Large intestine (tissue), 3 donors: ENCODE data around the gene LRRC71. TPM values are rescaled to one million over a fixed set of nuclear protein-coding genes. Genes with fewer than 3 reads are reported as not detected.
"Not testable (repeated sequence)": the region's sequence is repeated elsewhere in the genome, so short reads cannot be mapped to it uniquely, and the experiment has no call there.

Experiments used
- DNase-seq, 2 donors: peaks; one replicate each; pipeline versions ENCODE4 v3.0.0 to v3.0.0-alpha.2; 2013
- H3K27ac ChIP-seq: one replicate; pipeline ENCODE4 v1.5.1; 2013; ENCODE audit warnings: low read length
- H3K27me3 ChIP-seq: 2 replicates; pipeline ENCODE4 v1.6.1; 2013; ENCODE audit warnings: low read length; ENCODE audit not compliant: control insufficient read depth, insufficient read depth
- H3K36me3 ChIP-seq: 2 replicates; pipeline ENCODE4 v1.6.1; 2013; ENCODE audit warnings: low read length; ENCODE audit not compliant: control insufficient read depth, insufficient read depth
- H3K4me1 ChIP-seq: one replicate; pipeline ENCODE4 v1.6.1; 2013; ENCODE audit warnings: low read length; ENCODE audit not compliant: control insufficient read depth, insufficient read depth
- H3K4me3 ChIP-seq: one replicate; pipeline ENCODE4 v1.5.1; 2013; ENCODE audit warnings: low read length
- H3K9me3 ChIP-seq: one replicate; pipeline ENCODE4 v1.6.1; 2013; ENCODE audit warnings: mild to moderate bottlenecking, low read depth, low read length, moderate library complexity; ENCODE audit not compliant: control insufficient read depth
- WGBS: methylation state at CpG from one replicate; pipeline ENCODE4 v1.1.5; 2013; ENCODE audit warnings: low lambda C conversion rate; ENCODE audit not compliant: insufficient coverage; 5-methylcytosine and 5-hydroxymethylcytosine counted together
- polyA plus RNA-seq: library from polyadenylated mRNA; unstranded; fragments of 120-200 nt; gene quantifications from one replicate; pipeline ENCODE4 v1.2.1, GENCODE V29; 2013

LRRC71 gene
- polyA plus RNA-seq, 1 donor: 0.28 TPM

- Histone ChIP-seq H3K4me3 (no peak overlapping the region), H3K4me1 (peaks cover 7% of the 10 kb centered on the region), H3K27me3 (peaks cover 76% of the 10 kb centered on the region), H3K36me3 (no peaks in the 10 kb centered on the region), H3K27ac (no peak overlapping the region), H3K9me3 (peaks cover 9% of the 10 kb centered on the region)
- WGBS: no CpG with 5 or more reads among the region's 7 CpGs
- DNase-seq: no peak
Observed at GRCh38 chr1:156921053-156921529, 659 bp downstream of the LRRC71 start.

DNA sequence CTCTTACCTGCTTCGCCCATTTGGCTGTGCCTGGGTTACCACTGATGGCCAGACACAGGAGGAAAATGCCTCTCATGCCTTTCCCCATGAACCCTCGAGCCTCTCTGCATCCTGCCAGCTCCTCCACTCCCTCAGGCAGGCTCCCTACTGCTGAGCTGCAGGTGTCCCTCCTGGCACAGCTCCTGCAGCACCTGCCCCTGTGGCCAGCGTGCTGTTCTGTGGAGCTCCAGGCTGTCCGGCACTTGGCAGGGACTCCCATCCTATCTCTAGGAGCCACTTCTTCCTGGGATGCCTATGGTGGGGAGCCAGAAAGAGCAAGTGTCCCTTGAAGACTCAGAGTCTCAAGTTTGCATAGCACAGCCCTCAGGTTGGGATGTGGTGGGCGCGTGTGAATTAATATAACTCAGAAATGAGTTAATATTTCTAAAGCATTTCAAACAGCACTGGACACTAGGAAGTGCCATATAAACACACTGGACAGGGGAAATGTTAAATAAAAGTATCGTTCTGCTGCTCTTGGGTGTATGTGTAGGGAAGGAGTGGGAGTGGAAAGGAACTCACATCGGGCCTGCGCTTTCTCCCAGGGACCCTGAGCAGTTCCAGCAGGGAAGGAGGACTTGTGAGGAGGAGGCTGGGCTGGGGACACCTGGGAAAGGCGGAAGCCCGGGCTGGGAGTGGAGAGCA is 2.7 kb downstream of the LRRC71 start:
- H3K36me3 ChIP-seq: no peaks in the 10 kb centered on the region
- WGBS: 0% methylated on average over 1 of the region's 11 CpGs
- H3K4me3 ChIP-seq: no peak overlapping the region
- no peak for DNase-seq
- peaks cover 11% of the 10 kb centered on the region for H3K4me1 ChIP-seq
- peaks cover 95% of the 10 kb centered on the region for H3K27me3 ChIP-seq
- H3K27ac ChIP-seq: no peak overlapping the region
- peaks cover 9% of the 10 kb centered on the region for H3K9me3 ChIP-seq

GRCh38 chr1:156923670-156924477 is 3.4 kb downstream of the LRRC71 start:
- H3K36me3 ChIP-seq: no peaks in the 10 kb centered on the region
- peaks cover 11% of the 10 kb centered on the region for H3K4me1 ChIP-seq
- no peak for DNase-seq
- no peak overlapping the region for H3K4me3 ChIP-seq
- peaks cover 9% of the 10 kb centered on the region for H3K9me3 ChIP-seq
- peaks cover 98% of the 10 kb centered on the region for H3K27me3 ChIP-seq
- WGBS: no CpG with 5 or more reads among the region's 64 CpGs
- no peak overlapping the region for H3K27ac ChIP-seq

GRCh38 chr1:156924478-156925153 is 4.2 kb downstream of the LRRC71 start:
- Histone ChIP-seq H3K4me3 (no peak overlapping the region), H3K27ac (no peak overlapping the region), H3K27me3 (peaks cover 99% of the 10 kb centered on the region), H3K36me3 (no peaks in the 10 kb centered on the region), H3K4me1 (peaks cover 11% of the 10 kb centered on the region), H3K9me3 (peaks cover 9% of the 10 kb centered on the region)
- no CpG with 5 or more reads among the region's 22 CpGs for WGBS
- no peak for DNase-seq

DNA sequence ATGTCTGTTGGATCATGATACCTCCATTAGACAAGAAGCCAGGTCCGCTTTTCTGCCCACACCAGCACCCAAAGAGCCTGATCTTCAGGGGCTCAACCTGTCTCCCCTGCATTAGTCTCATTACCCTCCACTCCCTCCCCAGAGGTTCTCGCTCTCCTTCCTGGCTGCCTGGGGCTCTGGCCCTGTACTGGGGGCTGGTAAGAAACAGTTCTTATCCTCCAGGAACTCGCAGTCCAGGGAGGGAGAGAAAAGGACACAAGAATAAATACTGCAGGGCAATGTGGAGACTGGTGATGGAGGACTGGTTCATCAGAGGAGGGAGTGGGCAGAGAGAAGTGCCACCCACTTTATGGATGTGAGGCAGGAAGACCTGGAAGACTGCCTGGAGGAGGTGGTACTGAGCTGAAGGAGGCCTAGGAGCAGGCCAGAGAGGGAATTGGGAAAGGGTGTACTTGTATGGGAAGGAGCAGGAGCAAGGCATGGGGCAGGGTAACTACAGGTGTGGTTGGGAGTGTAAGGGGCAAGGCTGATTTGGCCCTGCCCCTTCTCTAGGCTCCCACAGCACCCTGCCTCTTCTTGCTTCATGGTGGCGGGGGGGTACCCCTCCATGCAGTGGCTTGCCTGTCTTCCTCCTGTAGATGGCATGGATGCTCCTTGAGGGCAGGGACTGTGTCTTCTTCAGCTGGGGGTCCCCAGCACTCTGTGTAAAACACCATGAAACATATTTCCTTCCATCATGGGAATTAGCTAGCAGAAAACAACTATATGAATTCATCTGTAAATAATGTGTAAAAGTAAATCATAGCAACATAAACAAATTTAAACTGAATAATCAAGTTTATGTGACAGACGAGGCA is 5.0 kb downstream of the LRRC71 start:
- WGBS: no CpG with 5 or more reads among the region's 5 CpGs
- Histone ChIP-seq H3K36me3 (no peaks in the 10 kb centered on the region), H3K4me1 (peaks cover 11% of the 10 kb centered on the region), H3K27me3 (peaks cover 96% of the 10 kb centered on the region), H3K27ac (no peak overlapping the region), H3K9me3 (peaks cover 9% of the 10 kb centered on the region), H3K4me3 (no peak overlapping the region)
- no peak for DNase-seq

DNA sequence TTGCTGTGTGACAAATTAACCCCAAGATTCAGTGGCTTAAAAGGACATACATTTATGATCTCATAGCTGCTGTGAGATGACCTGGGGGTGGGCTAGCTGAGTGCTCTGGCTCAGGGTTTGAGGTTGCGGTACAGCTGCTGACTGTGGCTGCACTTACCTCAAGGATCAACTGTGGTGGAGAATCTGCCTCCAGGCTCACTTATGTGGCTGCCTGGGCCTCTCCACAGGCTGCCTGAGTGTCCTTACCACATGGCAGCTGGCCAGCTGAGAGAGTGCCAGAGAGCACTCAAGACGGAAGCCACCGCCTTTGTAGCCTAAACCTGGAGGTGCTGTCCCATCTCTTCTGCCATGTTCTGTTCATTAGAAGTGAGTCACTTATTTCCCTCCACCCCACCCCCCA is 5.7 kb downstream of the LRRC71 start:
- H3K27me3 ChIP-seq: peaks cover 91% of the 10 kb centered on the region
- no peak overlapping the region for H3K27ac ChIP-seq
- WGBS: no CpG with 5 or more reads among the region's 3 CpGs
- peaks cover 8% of the 10 kb centered on the region for H3K4me1 ChIP-seq
- H3K9me3 ChIP-seq: peaks cover 4% of the 10 kb centered on the region
- no peak overlapping the region for H3K4me3 ChIP-seq
- DNase-seq: no peak
- no peaks in the 10 kb centered on the region for H3K36me3 ChIP-seq

GRCh38 chr1:156926695-156927094 is 6.3 kb downstream of the LRRC71 start:
- not testable (repeated sequence) for H3K36me3 ChIP-seq, H3K4me1 ChIP-seq, H3K9me3 ChIP-seq, H3K4me3 ChIP-seq, H3K27ac ChIP-seq, DNase-seq
- WGBS: no CpG with 5 or more reads among the region's 6 CpGs
- H3K27me3 ChIP-seq: peaks cover 86% of the 10 kb centered on the region

GRCh38 chr1:156927215-156928042 is 7.0 kb downstream of the LRRC71 start:
- peak overlapping the region; percentile 14 for H3K4me3 ChIP-seq
- peak; percentile 43 to 63 for DNase-seq
- H3K27me3 ChIP-seq: peaks cover 79% of the 10 kb centered on the region
- peaks cover 8% of the 10 kb centered on the region for H3K4me1 ChIP-seq
- peaks cover 4% of the 10 kb centered on the region for H3K9me3 ChIP-seq
- no CpG with 5 or more reads among the region's 64 CpGs for WGBS
- no peak overlapping the region for H3K27ac ChIP-seq
- no peaks in the 10 kb centered on the region for H3K36me3 ChIP-seq

- H3K4me3 ChIP-seq: no peak overlapping the region
- no peak for DNase-seq
- H3K27ac ChIP-seq: no peak overlapping the region
- H3K9me3 ChIP-seq: peaks cover 4% of the 10 kb centered on the region
- peaks cover 8% of the 10 kb centered on the region for H3K4me1 ChIP-seq
- H3K36me3 ChIP-seq: no peaks in the 10 kb centered on the region
- H3K27me3 ChIP-seq: peaks cover 72% of the 10 kb centered on the region
- WGBS: 40% methylated on average over 1 of the region's 4 CpGs
Observed at GRCh38 chr1:156928043-156928602, 7.7 kb downstream of the LRRC71 start.
